BLaER1 (cell line): ENCODE measurements around the gene SUFU.

Experiments
- H3K27ac ChIP-seq: shearing (Covaris generic); formaldehyde crosslinking; 2 replicates; pipeline ENCODE4 v1.8.1; 2022
- H3K27me3 ChIP-seq: shearing (Covaris generic); formaldehyde crosslinking; 2 replicates; pipeline ENCODE4 v1.8.1; 2022
- H3K36me3 ChIP-seq: shearing (Covaris generic); formaldehyde crosslinking; 2 replicates; pipeline ENCODE4 v1.8.1; 2022
- H3K4me1 ChIP-seq: shearing (Covaris generic); formaldehyde crosslinking; 2 replicates; pipeline ENCODE4 v1.8.1; 2022
- H3K4me2 ChIP-seq: shearing (Covaris generic); formaldehyde crosslinking; 2 replicates; pipeline ENCODE4 v1.8.1; 2022
- H3K4me3 ChIP-seq: shearing (Covaris generic); formaldehyde crosslinking; 2 replicates; pipeline ENCODE4 v1.8.1; 2022
- H3K9ac ChIP-seq: shearing (Covaris generic); formaldehyde crosslinking; 2 replicates; pipeline ENCODE4 v1.8.1; 2022
- H3K9me3 ChIP-seq: shearing (Covaris generic); formaldehyde crosslinking; 2 replicates; pipeline ENCODE4 v1.8.1; 2022
- H4K20me1 ChIP-seq: shearing (Covaris generic); formaldehyde crosslinking; 2 replicates; pipeline ENCODE4 v1.8.1; 2022
- Cebpa-rat ChIP-seq: shearing (Covaris generic); IDR thresholded peaks from 2 replicates; pipeline ENCODE4 v1.8.1; 2022

The SUFU gene

GRCh38 chr10:102641880-102642735 lies 138.3 kb downstream of the SUFU start:
- H4K20me1 ChIP-seq = peaks cover 21% of the 10 kb centered on the region
- H3K9me3 ChIP-seq = no peaks in the 10 kb centered on the region
- TF ChIP-seq Cebpa-rat = no peak
- no peaks in the 10 kb centered on the region for H3K36me3 ChIP-seq
- peak overlapping the region; percentile 95 for H3K4me3 ChIP-seq
- peak overlapping the region; percentile 98 for H3K27ac ChIP-seq
- H3K4me2 ChIP-seq = peak overlapping the region; percentile 97
- peaks cover 13% of the 10 kb centered on the region for H3K4me1 ChIP-seq
- peak overlapping the region; percentile 97 for H3K9ac ChIP-seq
- no peaks in the 10 kb centered on the region for H3K27me3 ChIP-seq

GRCh38 chr10:102642736-102643335 lies 139.1 kb downstream of the SUFU start:
- H3K27ac ChIP-seq = peak overlapping the region; percentile 98
- H3K4me3 ChIP-seq = peak overlapping the region; percentile 95
- peak overlapping the region; percentile 97 for H3K4me2 ChIP-seq
- peaks cover 29% of the 10 kb centered on the region for H4K20me1 ChIP-seq
- H3K36me3 ChIP-seq = peaks cover 5% of the 10 kb centered on the region; the same call in 1 of the 2 replicates
- no peaks in the 10 kb centered on the region for H3K9me3 ChIP-seq
- peak overlapping the region; percentile 97 for H3K9ac ChIP-seq
- peaks cover 21% of the 10 kb centered on the region for H3K4me1 ChIP-seq
- no peak for TF ChIP-seq Cebpa-rat
- H3K27me3 ChIP-seq = no peaks in the 10 kb centered on the region

GRCh38 chr10:102643336-102644065 lies 139.7 kb downstream of the SUFU start:
- TF ChIP-seq Cebpa-rat = no peak
- H3K4me1 ChIP-seq = peaks cover 27% of the 10 kb centered on the region
- H3K27me3 ChIP-seq = no peaks in the 10 kb centered on the region
- peak overlapping the region; percentile 98 for H3K27ac ChIP-seq
- no peaks in the 10 kb centered on the region for H3K9me3 ChIP-seq
- peak overlapping the region; percentile 97 for H3K9ac ChIP-seq
- H3K36me3 ChIP-seq = peaks cover 12% of the 10 kb centered on the region; the same call in 1 of the 2 replicates
- peaks cover 35% of the 10 kb centered on the region for H4K20me1 ChIP-seq
- H3K4me2 ChIP-seq = peak overlapping the region; percentile 97
- H3K4me3 ChIP-seq = peak overlapping the region; percentile 95

- no peaks in the 10 kb centered on the region for H3K9me3 ChIP-seq
- TF ChIP-seq Cebpa-rat = no peak
- peaks cover 15% of the 10 kb centered on the region; the same call in 1 of the 2 replicates for H3K36me3 ChIP-seq
Measured at GRCh38 chr10:102644066-102644645, 140.4 kb downstream of the SUFU start, which contains the start of gene TRIM8. TRIM8 (plus strand) TSS chr10:102644479; CDS start chr10:102644618, 139 bp downstream.

GRCh38 chr10:102644646-102645387 lies 141.0 kb downstream of the SUFU start:
- TF ChIP-seq Cebpa-rat = no peak
- Histone ChIP-seq H3K9ac (peak overlapping the region; percentile 97), H3K9me3 (no peaks in the 10 kb centered on the region), H3K4me1 (peaks cover 40% of the 10 kb centered on the region), H4K20me1 (peaks cover 48% of the 10 kb centered on the region), H3K27me3 (no peaks in the 10 kb centered on the region), H3K27ac (peak overlapping the region; percentile 98), H3K36me3 (peaks cover 15% of the 10 kb centered on the region; the same call in 1 of the 2 replicates), H3K4me2 (peak overlapping the region; percentile 97), H3K4me3 (peak overlapping the region; percentile 95)

More at GRCh38 chr10:102644066-102644645, 140.4 kb downstream of the SUFU start, which contains the start of gene TRIM8:
- Histone ChIP-seq H3K4me3 (peak within 1 kb of the TSS; percentile 95), H3K27me3 (no peaks in the 10 kb centered on the region), H3K4me1 (peaks cover 34% of the 10 kb centered on the region), H4K20me1 (peaks cover 42% of the 10 kb centered on the region), H3K4me2 (peak within 1 kb of the TSS; percentile 97), H3K9ac (peak within 1 kb of the TSS; percentile 97), H3K27ac (peak within 1 kb of the TSS; percentile 98)

GRCh38 chr10:102645388-102645740 lies 141.6 kb downstream of the SUFU start:
- Histone ChIP-seq H3K4me1 (peaks cover 46% of the 10 kb centered on the region), H3K27me3 (no peaks in the 10 kb centered on the region), H3K36me3 (peaks cover 15% of the 10 kb centered on the region; the same call in 1 of the 2 replicates), H3K27ac (peak overlapping the region; percentile 98), H3K4me2 (peak overlapping the region; percentile 97), H4K20me1 (peaks cover 54% of the 10 kb centered on the region), H3K4me3 (peak overlapping the region; percentile 95), H3K9ac (peak overlapping the region; percentile 97), H3K9me3 (no peaks in the 10 kb centered on the region)
- TF ChIP-seq Cebpa-rat = no peak

- H3K27me3 ChIP-seq = no peaks in the 10 kb centered on the region
- H3K4me3 ChIP-seq = peak overlapping the region; percentile 95
- no peaks in the 10 kb centered on the region for H3K9me3 ChIP-seq
- H3K27ac ChIP-seq = peak overlapping the region; percentile 98
- H3K36me3 ChIP-seq = peaks cover 15% of the 10 kb centered on the region; the same call in 1 of the 2 replicates
- H3K4me2 ChIP-seq = peak overlapping the region; percentile 97
- peaks cover 52% of the 10 kb centered on the region for H3K4me1 ChIP-seq
- TF ChIP-seq Cebpa-rat = peak; percentile 69
- peak overlapping the region; percentile 97 for H3K9ac ChIP-seq
- peaks cover 60% of the 10 kb centered on the region for H4K20me1 ChIP-seq
Measured at GRCh38 chr10:102645741-102646609, 142.2 kb downstream of the SUFU start.
